Right lobe of liver (tissue), 4 donors: ENCODE results near the gene RIMBP2.

Experiments used
- CTCF ChIP-seq, 4 donors: fragments of 200-600 bp in 3 of 4; fragments of 450-650 bp in 1 of 4; IDR thresholded peaks; one replicate each; pipeline versions ENCODE4 v1.5.1 to v1.8.0; 2016 to 2022; ENCODE audit warnings: antibody characterized with exemption in 4 of 4, mild to moderate bottlenecking in 2 of 4
- POLR2A ChIP-seq: fragments of 450-650 bp; IDR thresholded peaks from one replicate; pipeline ENCODE4 v1.6.1; 2017; ENCODE audit warnings: antibody characterized with exemption, mild to moderate bottlenecking
- donor health status: DM: no; HTN: no; CAD: no.
- donor health status: DM: no; HTN: no; CAD: no.
- donor health status: DM: no; HTN: yes; CAD: no.

- TF ChIP-seq CTCF (IDR thresholded peaks at IDR 0.05) (no peak), POLR2A (no peak)
These were observed 258.9 kb downstream of the RIMBP2 start for GRCh38 chr12:130457215-130457614.
